LNCaP clone FGC (cell line): ENCODE measurements around the gene DCST1.

Experiments used
- DNase-seq: peaks from one replicate; pipeline ENCODE4 v3.0.0-alpha.2; 2011; ENCODE audit warnings: low read depth
- H3K4me3 ChIP-seq: 2 replicates; pipeline ENCODE4 v1.5.1; 2011; ENCODE audit warnings: mild to moderate bottlenecking, low read depth, low read length, control low read depth
- CTCF ChIP-seq: IDR thresholded peaks from 2 replicates; pipeline ENCODE4 v1.5.1; 2012; ENCODE audit warnings: mild to moderate bottlenecking; ENCODE audit not compliant: control insufficient read depth, insufficient read depth; ENCODE audit errors: extremely low read depth

DCST1 gene

GRCh38 chr1:155011437-155012025, 22.1 kb upstream of the DCST1 start:
- H3K4me3 ChIP-seq, result no peak overlapping the region
- DNase-seq, result no peak
- no peak for TF ChIP-seq CTCF

GRCh38 chr1:155012026-155012546, 21.5 kb upstream of the DCST1 start:
- no peak for TF ChIP-seq CTCF
- H3K4me3 ChIP-seq, result no peak overlapping the region
- DNase-seq, result no peak

- no peak for TF ChIP-seq CTCF
- no peak overlapping the region for H3K4me3 ChIP-seq
- DNase-seq, result no peak
Measured at GRCh38 chr1:155012776-155013602, 20.6 kb upstream of the DCST1 start.

- no peak for TF ChIP-seq CTCF
- no peak for DNase-seq
- no peak overlapping the region for H3K4me3 ChIP-seq
Measured at GRCh38 chr1:155013632-155014031, 20.0 kb upstream of the DCST1 start.

- DNase-seq, result no peak
- no peak overlapping the region for H3K4me3 ChIP-seq
- TF ChIP-seq CTCF, result no peak
Measured at GRCh38 chr1:155014709-155015508, 18.7 kb upstream of the DCST1 start.

GRCh38 chr1:155015527-155016230, 17.9 kb upstream of the DCST1 start:
- DNase-seq, result no peak
- TF ChIP-seq CTCF, result no peak
- no peak overlapping the region for H3K4me3 ChIP-seq
